Activated CD4-positive, alpha-beta T cell treated with anti-CD3 and anti-CD28 coated beads for 4 hours (primary cell): ENCODE results near the gene SOWAHC.
"Not testable (repeated sequence)": the region's sequence is repeated elsewhere in the genome, so short reads cannot be mapped to it uniquely, and the experiment has no call there.

Source experiments
- DNase-seq, 2 donors: peaks; one replicate each; pipeline ENCODE4 v3.0.0-alpha.2; 2020

Gene SOWAHC

GRCh38 chr2:109616184-109616583 is 2.0 kb downstream of the SOWAHC start:
- DNase-seq = no peak

GRCh38 chr2:109619032-109619615 is 5.0 kb downstream of the SOWAHC start:
- no peak for DNase-seq

GRCh38 chr2:109623297-109623696 is 9.1 kb downstream of the SOWAHC start:
- DNase-seq = no peak

GRCh38 chr2:109623923-109624322 is 9.8 kb downstream of the SOWAHC start:
- no peak for DNase-seq

GRCh38 chr2:109624339-109624738 is 10.2 kb downstream of the SOWAHC start:
- no peak for DNase-seq

- not testable (repeated sequence) for DNase-seq
Measured at GRCh38 chr2:109628321-109628720, 14.2 kb downstream of the SOWAHC start.

- DNase-seq = no peak
Measured at GRCh38 chr2:109629867-109630266, 15.7 kb downstream of the SOWAHC start.

- DNase-seq = no peak
Measured at GRCh38 chr2:109630441-109631430, 16.6 kb downstream of the SOWAHC start.

- no peak for DNase-seq
Measured at GRCh38 chr2:109631741-109632140, 17.6 kb downstream of the SOWAHC start.

- DNase-seq = no peak
Measured at GRCh38 chr2:109632158-109632789, 18.1 kb downstream of the SOWAHC start.

GRCh38 chr2:109633284-109633961 is 19.3 kb downstream of the SOWAHC start:
- DNase-seq = no peak

- DNase-seq = no peak
Measured at GRCh38 chr2:109635426-109636304, 21.5 kb downstream of the SOWAHC start.

GRCh38 chr2:109636317-109636716 is 22.2 kb downstream of the SOWAHC start:
- no peak for DNase-seq

- DNase-seq = no peak
Measured at GRCh38 chr2:109637749-109638570, 23.8 kb downstream of the SOWAHC start.

GRCh38 chr2:109638795-109639194 is 24.6 kb downstream of the SOWAHC start:
- no peak for DNase-seq

- DNase-seq = not testable (repeated sequence)
Measured at GRCh38 chr2:109640000-109640399, 25.8 kb downstream of the SOWAHC start.

GRCh38 chr2:109644571-109645275 is 30.6 kb downstream of the SOWAHC start:
- no peak for DNase-seq

GRCh38 chr2:109645412-109646184 is 31.4 kb downstream of the SOWAHC start:
- no peak for DNase-seq

- DNase-seq = no peak
Measured at GRCh38 chr2:109646961-109647360, 32.8 kb downstream of the SOWAHC start.

- no peak for DNase-seq
Measured at GRCh38 chr2:109647636-109648035, 33.5 kb downstream of the SOWAHC start.
